HG02571 (cell line): ENCODE measurements around the gene CLCN5.

Experiments
- ATAC-seq: cut with Tn5 transposase; IDR thresholded peaks from one replicate; pipeline ENCODE4 v1.9.1; 2021; ENCODE audit warnings: mild to moderate bottlenecking, moderate library complexity; ENCODE audit not compliant: unreplicated experiment

The CLCN5 gene

GRCh38 chrX:49922291-49923241, at the start of gene CLCN5:
Gene CLCN5, plus strand, starts transcription at chrX:49922596. Its CDS starts 2,703 bp downstream, at chrX:49925299.
- peak; percentile 98 for ATAC-seq

- ATAC-seq: no peak
Observed at GRCh38 chrX:49876750-49877149, 45.6 kb upstream of the CLCN5 start.

GRCh38 chrX:49877397-49878101, 44.8 kb upstream of the CLCN5 start:
- no peak for ATAC-seq

- ATAC-seq: no peak
Observed at GRCh38 chrX:49878128-49878833, 44.1 kb upstream of the CLCN5 start.

GRCh38 chrX:49878834-49879655, 43.4 kb upstream of the CLCN5 start, which contains the start of gene USP27X:
Gene USP27X, plus strand, starts transcription at chrX:49879484. Its CDS starts 824 bp downstream, at chrX:49880308.
- ATAC-seq: peak; percentile 87

- peak; percentile 16 for ATAC-seq
Observed at GRCh38 chrX:49879656-49880277, 42.6 kb upstream of the CLCN5 start.

- no peak for ATAC-seq
Observed at GRCh38 chrX:49880668-49881067, 41.7 kb upstream of the CLCN5 start.

GRCh38 chrX:49884290-49884862, 38.0 kb upstream of the CLCN5 start:
- no peak for ATAC-seq

GRCh38 chrX:49892542-49892941, 29.9 kb upstream of the CLCN5 start:
- no peak for ATAC-seq

GRCh38 chrX:49896951-49897350, 25.4 kb upstream of the CLCN5 start:
- ATAC-seq: no peak

- no peak for ATAC-seq
Observed at GRCh38 chrX:49901048-49901447, 21.3 kb upstream of the CLCN5 start.

GRCh38 chrX:49910344-49910743, 12.1 kb upstream of the CLCN5 start:
- ATAC-seq: no peak

- no peak for ATAC-seq
Observed at GRCh38 chrX:49912086-49912485, 10.3 kb upstream of the CLCN5 start.

GRCh38 chrX:49912861-49913260, 9.5 kb upstream of the CLCN5 start:
- no peak for ATAC-seq

- peak; percentile 78 for ATAC-seq
Observed at GRCh38 chrX:49915361-49916222, 6.8 kb upstream of the CLCN5 start.

- ATAC-seq: no peak
Observed at GRCh38 chrX:49919617-49920016, 2.8 kb upstream of the CLCN5 start.

- no peak for ATAC-seq
Observed at GRCh38 chrX:49921109-49921508, 1.3 kb upstream of the CLCN5 start.

- no peak for ATAC-seq
Observed at GRCh38 chrX:49925176-49925575, 2.8 kb downstream of the CLCN5 start.

- ATAC-seq: no peak
Observed at GRCh38 chrX:49930039-49930438, 7.6 kb downstream of the CLCN5 start.
